Effector CD8-positive, alpha-beta T cell (primary cell): ENCODE measurements around the gene SUPT5H.
A peak's percentile ranks its signal among the peaks of the same experiment; 100 is the strongest.
"Not testable (repeated sequence)": the region's sequence is repeated elsewhere in the genome, so short reads cannot be mapped to it uniquely, and the experiment has no call there.

Experiments used
- DNase-seq: peaks from one replicate; lab custom pipeline; 2025; lab: John Stamatoyannopoulos, UW

The SUPT5H gene

DNA sequence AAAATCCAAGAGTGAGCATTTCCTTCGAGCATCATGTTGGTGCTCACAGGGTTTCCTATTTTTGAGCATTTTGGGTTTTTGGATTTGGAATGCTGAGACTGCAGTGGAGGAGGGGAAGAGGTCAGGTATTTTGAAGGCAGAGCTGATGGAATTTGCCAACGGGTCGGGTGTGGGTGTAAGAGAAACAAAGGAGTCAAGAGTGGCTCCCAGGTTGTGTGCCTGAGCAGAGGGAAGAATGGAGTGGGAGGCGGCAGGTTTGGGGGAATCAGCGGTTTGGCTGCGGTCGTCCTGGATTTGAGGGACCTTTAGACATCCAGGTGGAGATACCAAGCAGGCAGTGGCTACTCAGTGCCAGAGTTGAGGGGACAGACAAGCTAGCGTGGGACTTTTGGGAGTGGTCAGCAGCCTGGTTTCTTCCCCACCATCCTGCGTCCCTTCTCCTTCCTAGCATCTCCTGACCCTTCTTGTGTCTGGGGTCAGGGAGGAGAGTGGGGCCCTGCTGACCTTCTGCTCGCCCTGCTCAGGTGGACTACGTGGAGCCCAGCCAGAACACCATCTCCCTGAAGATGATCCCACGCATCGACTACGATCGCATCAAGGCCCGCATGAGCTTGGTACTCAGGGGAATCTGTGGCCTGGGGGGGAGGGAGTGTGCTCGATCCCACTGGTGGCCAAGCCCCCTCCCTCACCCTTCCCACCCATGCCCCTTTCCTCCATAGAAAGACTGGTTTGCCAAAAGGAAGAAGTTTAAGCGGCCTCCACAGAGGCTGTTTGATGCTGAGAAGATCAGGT lies 20.8 kb downstream of the SUPT5H start:
- no peak for DNase-seq

DNA sequence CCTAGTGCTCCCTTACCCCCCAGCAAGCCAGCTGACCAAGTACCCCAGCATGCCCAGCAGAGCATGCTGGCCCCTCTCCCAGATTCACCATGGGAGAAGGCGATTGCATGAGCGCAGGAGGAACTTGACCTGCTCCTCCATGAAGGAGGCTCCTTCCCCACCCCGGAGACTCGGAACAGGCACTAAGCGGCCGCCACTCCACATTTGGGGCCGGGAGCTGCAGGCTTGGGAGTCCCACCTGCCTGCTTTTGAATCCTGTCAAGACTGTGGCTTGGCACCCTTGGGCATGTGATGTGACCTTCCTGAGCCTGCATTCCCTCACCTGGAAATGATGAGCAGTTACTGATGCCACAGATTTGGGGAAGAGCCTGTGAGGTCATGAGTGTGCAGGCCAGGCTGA lies 22.6 kb downstream of the SUPT5H start:
- DNase-seq: no peak

GRCh38 chr19:39469036-39469435 lies 23.7 kb downstream of the SUPT5H start:
- DNase-seq: no peak

DNA sequence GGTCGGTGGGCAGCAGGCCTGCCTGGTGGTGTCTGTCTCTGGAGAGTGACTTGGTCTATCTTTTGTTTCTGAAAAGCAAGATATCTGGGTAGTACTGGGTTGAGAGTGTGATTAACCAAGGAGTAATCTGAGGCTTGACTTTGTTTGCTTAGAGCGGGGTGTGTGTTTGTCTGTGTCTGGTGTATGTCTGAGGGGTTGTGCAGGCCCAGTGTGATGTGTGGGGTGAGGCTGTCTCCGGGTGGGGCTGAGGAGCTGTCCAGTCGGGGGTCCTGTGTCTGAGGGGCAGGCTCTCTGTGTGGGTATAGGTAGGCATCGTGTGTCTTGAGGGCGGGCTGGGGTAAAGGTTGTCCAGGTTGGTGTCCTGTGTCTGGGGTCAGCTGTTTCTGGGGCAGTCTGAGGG lies 24.2 kb downstream of the SUPT5H start:
- no peak for DNase-seq

- no peak for DNase-seq
Observed at GRCh38 chr19:39470724-39471339, 25.4 kb downstream of the SUPT5H start.

GRCh38 chr19:39471756-39472536 lies 26.6 kb downstream of the SUPT5H start:
- no peak for DNase-seq

DNA sequence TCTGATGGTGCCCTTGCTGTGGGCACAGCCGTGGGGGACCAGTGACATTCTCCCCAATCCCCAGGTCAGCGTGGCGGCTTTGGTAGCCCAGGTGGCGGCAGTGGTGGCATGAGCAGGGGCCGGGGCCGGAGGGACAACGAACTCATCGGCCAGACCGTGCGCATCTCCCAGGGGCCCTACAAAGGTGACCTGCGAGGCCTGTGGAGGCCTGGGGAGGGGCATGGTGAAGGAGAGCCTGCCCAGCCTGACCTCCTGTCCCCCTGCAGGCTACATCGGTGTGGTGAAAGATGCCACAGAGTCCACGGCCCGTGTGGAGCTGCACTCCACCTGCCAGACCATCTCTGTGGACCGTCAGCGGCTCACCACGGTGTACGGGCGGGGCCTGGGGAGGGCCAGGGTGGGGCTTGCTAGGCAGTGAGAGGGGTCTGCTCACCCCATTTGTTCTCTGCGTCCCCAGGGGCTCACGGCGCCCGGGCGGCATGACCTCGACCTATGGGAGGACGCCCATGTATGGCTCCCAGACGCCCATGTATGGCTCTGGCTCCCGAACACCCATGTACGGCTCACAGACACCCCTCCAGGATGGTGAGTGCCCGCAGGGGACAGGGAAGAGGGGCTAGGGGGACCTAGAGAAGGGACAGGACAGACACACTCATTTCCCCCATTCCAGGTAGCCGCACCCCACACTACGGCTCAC lies 27.5 kb downstream of the SUPT5H start:
- DNase-seq: no peak

- no peak for DNase-seq
Observed at GRCh38 chr19:39473443-39473960, 28.1 kb downstream of the SUPT5H start.

- peak; percentile 57 for DNase-seq
Observed at GRCh38 chr19:39474139-39474620, 28.8 kb downstream of the SUPT5H start.

DNA sequence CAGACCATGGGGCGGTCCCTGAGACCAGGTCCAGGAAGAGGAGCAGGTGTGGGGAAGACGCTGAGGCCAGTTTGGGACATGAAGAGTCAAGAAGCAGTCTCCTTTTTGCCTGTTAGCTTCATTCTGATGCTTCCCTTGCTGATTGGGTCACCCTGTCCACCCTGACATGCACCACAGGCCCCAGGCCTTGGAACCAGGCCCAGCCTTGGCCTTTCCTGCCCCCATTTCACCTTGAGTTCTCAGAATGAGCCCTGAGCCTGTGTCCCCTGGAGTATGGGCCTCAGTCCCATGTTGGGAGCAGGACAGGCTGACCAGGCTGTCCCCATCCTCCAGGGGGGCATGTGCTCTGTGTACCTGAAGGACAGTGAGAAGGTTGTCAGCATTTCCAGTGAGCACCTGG lies 30.4 kb downstream of the SUPT5H start:
- no peak for DNase-seq

DNA sequence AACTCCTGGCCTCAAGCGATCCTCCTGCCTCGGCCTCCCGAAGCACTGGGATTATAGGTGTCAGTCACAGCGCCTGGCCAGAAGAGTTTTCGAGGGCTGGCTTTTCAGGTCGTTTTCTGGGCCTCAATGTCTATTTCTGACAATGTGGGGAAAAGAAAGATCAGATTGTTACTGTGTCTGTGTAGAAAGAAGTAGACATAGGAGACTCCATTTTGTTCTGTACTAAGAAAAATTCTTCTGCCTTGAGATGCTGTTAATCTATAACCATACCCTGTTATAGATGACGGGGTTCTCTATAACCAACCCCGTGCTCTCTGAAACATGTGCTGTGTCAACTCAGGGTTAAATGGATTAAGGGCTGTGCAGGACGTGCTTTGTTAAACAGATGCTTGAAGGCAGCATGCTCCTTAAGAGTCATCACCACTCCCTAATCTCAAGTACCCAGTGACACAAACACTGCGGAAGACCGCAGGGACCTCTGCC lies 34.0 kb downstream of the SUPT5H start:
- not testable (repeated sequence) for DNase-seq

GRCh38 chr19:39479916-39480315 lies 34.5 kb downstream of the SUPT5H start:
- DNase-seq: no peak

GRCh38 chr19:39480337-39481228 lies 35.2 kb downstream of the SUPT5H start, which contains the start of gene TIMM50:
TIMM50 (plus strand) TSS chr19:39480838; CDS start chr19:39480854, 16 bp downstream.
- DNase-seq: peak; percentile 95

- DNase-seq: no peak
Observed at GRCh38 chr19:39481229-39481545, 35.8 kb downstream of the SUPT5H start.

DNA sequence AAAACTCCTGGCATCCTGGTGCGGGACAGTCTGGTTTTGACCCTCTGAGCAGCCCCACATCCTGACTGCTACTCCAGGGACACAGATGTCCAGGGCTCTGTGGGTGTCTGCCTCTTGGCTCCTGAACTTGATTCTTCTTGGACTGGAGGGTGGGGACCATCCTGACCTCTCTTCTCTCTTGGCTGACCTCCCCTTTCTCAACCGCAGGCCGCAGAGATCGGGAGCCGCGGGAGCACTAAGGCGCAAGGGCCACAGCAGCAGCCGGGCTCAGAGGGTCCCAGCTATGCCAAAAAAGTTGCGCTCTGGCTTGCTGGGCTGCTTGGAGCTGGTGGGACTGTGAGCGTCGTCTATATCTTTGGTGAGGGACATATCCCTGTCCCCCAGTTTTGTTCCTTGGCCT lies 36.3 kb downstream of the SUPT5H start:
- no peak for DNase-seq

DNA sequence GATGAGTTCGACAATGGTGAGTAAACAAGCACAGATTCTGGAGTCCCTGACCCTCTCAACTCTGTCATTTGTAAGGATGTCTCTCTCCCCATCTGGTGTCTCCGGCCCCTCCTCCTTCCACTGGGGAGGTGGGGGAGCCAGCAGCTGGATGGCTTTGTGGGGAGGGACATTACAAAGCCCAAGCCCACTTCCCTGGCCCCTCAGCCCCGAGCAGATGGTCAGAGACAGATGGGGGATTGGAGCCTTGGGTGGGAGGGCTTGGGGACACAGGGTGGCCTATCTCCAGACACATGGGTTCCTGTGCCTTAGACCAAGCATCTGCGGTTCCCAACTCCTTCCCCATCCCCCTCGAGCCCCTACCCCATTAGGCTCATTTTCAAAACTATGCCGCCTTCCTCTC lies 37.8 kb downstream of the SUPT5H start:
- no peak for DNase-seq

- DNase-seq: no peak
Observed at GRCh38 chr19:39489756-39490155, 44.4 kb downstream of the SUPT5H start.

- no peak for DNase-seq
Observed at GRCh38 chr19:39492225-39492624, 46.8 kb downstream of the SUPT5H start.

DNA sequence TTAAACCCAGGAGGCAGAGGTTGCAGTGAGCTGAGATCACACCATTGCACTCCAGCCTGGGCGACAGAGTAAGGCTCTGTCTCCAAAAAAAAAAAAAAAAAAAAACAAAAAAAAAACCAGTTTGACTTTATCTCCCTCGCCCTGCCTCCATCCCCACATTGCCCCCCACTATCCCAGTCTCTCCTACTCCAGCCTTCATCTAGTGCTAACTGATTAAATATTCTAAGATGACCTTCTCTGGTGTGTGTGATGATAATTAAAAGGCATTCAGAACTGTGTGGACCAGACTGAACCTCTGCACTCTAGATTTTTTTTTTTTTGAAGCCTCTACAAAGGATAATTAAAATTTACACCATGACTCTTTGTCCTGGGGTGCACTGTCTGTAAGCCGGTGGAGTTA lies 47.4 kb downstream of the SUPT5H start:
- DNase-seq: no peak

DNA sequence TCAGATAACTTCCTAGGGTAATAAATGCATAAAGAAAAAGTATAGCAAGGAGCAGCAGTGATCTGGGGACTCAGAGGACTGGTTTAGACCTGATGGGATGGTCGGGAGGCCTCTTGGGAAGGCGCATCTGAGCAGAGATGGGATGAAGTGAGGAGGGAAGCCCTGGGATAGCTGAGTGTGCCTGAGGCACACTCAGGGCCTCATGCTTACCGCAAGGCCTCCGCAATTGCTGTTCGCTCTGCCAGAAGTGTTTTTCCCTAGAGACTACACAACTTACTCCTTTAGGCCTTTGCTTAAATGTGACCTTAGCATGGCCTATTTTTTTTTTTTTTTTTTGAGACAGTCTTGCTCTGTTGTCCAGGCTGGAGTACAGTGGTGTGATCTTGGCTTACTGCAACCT lies 49.3 kb downstream of the SUPT5H start:
- no peak for DNase-seq

DNA sequence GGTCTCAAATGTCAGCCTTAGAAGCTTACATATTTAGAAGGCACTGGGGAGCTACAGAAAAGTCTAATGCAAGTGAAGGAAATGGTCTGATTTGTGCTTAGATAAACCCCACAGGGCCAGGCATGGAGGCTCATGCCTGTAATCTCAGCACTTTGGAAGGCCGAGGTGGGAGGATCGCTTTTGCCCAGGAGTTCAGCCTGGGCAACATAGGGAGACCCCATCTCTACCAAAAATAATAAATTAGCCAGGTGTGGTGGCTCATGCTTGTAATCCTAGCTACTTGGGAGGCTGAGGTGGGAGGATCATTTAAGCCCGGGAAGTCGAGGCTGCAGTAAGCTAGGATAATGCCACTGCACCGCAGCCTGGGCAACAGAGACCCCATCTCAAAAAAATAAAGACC lies 50.7 kb downstream of the SUPT5H start:
- DNase-seq: no peak
